Measurements from ENCODE around the gene RSKR.

The RSKR gene

GRCh38 chr17:28570716-28571360 is 43.1 kb downstream of the RSKR start:
- peak; percentile 35 to 58 for DNase-seq (ENCODE audit: low spot score in 2 of 2)
- Histone ChIP-seq H3K4me3 (peak overlapping the region; percentile 96), H3K9me3 (no peaks in the 10 kb centered on the region), H3K36me3 (replicated peaks) (peaks cover 17% of the 10 kb centered on the region), H3K27me3 (ENCODE audit: low read depth) (no peaks in the 10 kb centered on the region), H3K4me1 (peaks cover 10% of the 10 kb centered on the region)
- in situ Hi-C loops (cut with MboI; ENCODE audit: low sequenced_read_pairs) = loop anchor here (10.0 kb wide), 1 partner anchor 56 kb away; no protein-coding TSS in a partner anchor

GRCh38 chr17:28569446-28569845 is 44.5 kb downstream of the RSKR start:
- Histone ChIP-seq H3K4me3 (no peak overlapping the region; the same call in 1 of the 2 replicates), H3K9me3 (no peaks in the 10 kb centered on the region), H3K4me1 (peaks cover 10% of the 10 kb centered on the region), H3K36me3 (replicated peaks) (peaks cover 17% of the 10 kb centered on the region), H3K27me3 (ENCODE audit: low read depth) (no peaks in the 10 kb centered on the region)
- in situ Hi-C loops (cut with MboI; ENCODE audit: low sequenced_read_pairs) = no loop called here
- DNase-seq (ENCODE audit: low spot score in 2 of 2) = no peak

- Histone ChIP-seq H3K27me3 (ENCODE audit: low read depth) (no peaks in the 10 kb centered on the region), H3K4me3 (no peak overlapping the region), H3K36me3 (replicated peaks) (peaks cover 34% of the 10 kb centered on the region), H3K4me1 (peaks cover 10% of the 10 kb centered on the region), H3K9me3 (no peaks in the 10 kb centered on the region)
- no peak for DNase-seq (ENCODE audit: low spot score in 2 of 2)
- in situ Hi-C loops (cut with MboI; ENCODE audit: low sequenced_read_pairs) = no loop called here
Measured at GRCh38 chr17:28567604-28568003, 46.4 kb downstream of the RSKR start.

- no peaks in the 10 kb centered on the region for H3K4me1 ChIP-seq
- H3K4me3 ChIP-seq = no peak overlapping the region
- in situ Hi-C loops (cut with MboI; ENCODE audit: low sequenced_read_pairs) = no loop called here
- H3K36me3 ChIP-seq (replicated peaks) = peaks cover 63% of the 10 kb centered on the region
- H3K27me3 ChIP-seq (ENCODE audit: low read depth) = no peaks in the 10 kb centered on the region
- no peak for DNase-seq (ENCODE audit: low spot score in 2 of 2)
- no peaks in the 10 kb centered on the region for H3K9me3 ChIP-seq
Measured at GRCh38 chr17:28563475-28563874, 50.5 kb downstream of the RSKR start.
